Stimulated activated CD8-positive, alpha-beta memory T cell treated with anti-CD3 and anti-CD28 coated beads, Interleukin-7, amount 100 ng/mL, for 48 hours (primary cell): Measurements from ENCODE around the gene NPHP4.

Experiments
- DNase-seq, 2 donors: peaks; one replicate each; pipeline ENCODE4 v3.0.0-alpha.2; 2020; ENCODE audit warnings: low read depth in 1 of 2; ENCODE audit errors: extremely low read depth in 1 of 2

Gene NPHP4

GRCh38 chr1:5915587-5916571 lies 76.3 kb downstream of the NPHP4 start:
- peak in 1 of 2 donors; percentile 18 for DNase-seq

GRCh38 chr1:5914676-5915365 lies 77.4 kb downstream of the NPHP4 start:
- no peak for DNase-seq

GRCh38 chr1:5913876-5914275 lies 78.3 kb downstream of the NPHP4 start:
- no peak for DNase-seq

- no peak for DNase-seq
These were observed 79.0 kb downstream of the NPHP4 start for GRCh38 chr1:5913078-5913845.

GRCh38 chr1:5911871-5912271 lies 80.4 kb downstream of the NPHP4 start:
- DNase-seq: no peak

- DNase-seq: no peak
These were observed 81.1 kb downstream of the NPHP4 start for GRCh38 chr1:5911157-5911556.

GRCh38 chr1:5910666-5911065 lies 81.6 kb downstream of the NPHP4 start:
- DNase-seq: no peak

- DNase-seq: no peak
These were observed 82.0 kb downstream of the NPHP4 start for GRCh38 chr1:5910276-5910620.

GRCh38 chr1:5909576-5910275 lies 82.5 kb downstream of the NPHP4 start:
- DNase-seq: no peak

GRCh38 chr1:5908461-5909375 lies 83.5 kb downstream of the NPHP4 start:
- no peak for DNase-seq

GRCh38 chr1:5907966-5908365 lies 84.3 kb downstream of the NPHP4 start:
- no peak for DNase-seq

GRCh38 chr1:5907386-5907785 lies 84.8 kb downstream of the NPHP4 start:
- DNase-seq: no peak

- DNase-seq: no peak
These were observed 85.3 kb downstream of the NPHP4 start for GRCh38 chr1:5906966-5907365.

GRCh38 chr1:5906116-5906515 lies 86.1 kb downstream of the NPHP4 start:
- DNase-seq: no peak

GRCh38 chr1:5905436-5905835 lies 86.8 kb downstream of the NPHP4 start:
- DNase-seq: no peak

- no peak for DNase-seq
These were observed 87.7 kb downstream of the NPHP4 start for GRCh38 chr1:5904551-5904950.

- no peak for DNase-seq
These were observed 88.5 kb downstream of the NPHP4 start for GRCh38 chr1:5903680-5904079.

GRCh38 chr1:5903031-5903430 lies 89.2 kb downstream of the NPHP4 start:
- no peak for DNase-seq

GRCh38 chr1:5901841-5902240 lies 90.4 kb downstream of the NPHP4 start:
- DNase-seq: no peak

- no peak for DNase-seq
These were observed 91.1 kb downstream of the NPHP4 start for GRCh38 chr1:5901150-5901549.
